Upper lobe of right lung (tissue), 1 donor: ENCODE data around the gene WWOX. TPM values are rescaled to one million over a fixed set of nuclear protein-coding genes. Genes with fewer than 3 reads are reported as not detected.

Experiments used
- ATAC-seq: fragments of 200-7000 bp; cut with Tn5 transposase; one replicate; pipeline ENCODE4 v1.9.1; 2020; ENCODE audit warnings: mild to moderate bottlenecking, moderate library complexity
- DNase-seq: peaks from one replicate; pipeline ENCODE4 v3.0.0-alpha.2; 2020
- H3K27ac ChIP-seq: fragments of 200-600 bp; one replicate; pipeline ENCODE4 v1.8.0; 2022
- H3K27me3 ChIP-seq: fragments of 200-600 bp; one replicate; pipeline ENCODE4 v1.8.0; 2022; ENCODE audit warnings: mild to moderate bottlenecking
- H3K36me3 ChIP-seq: fragments of 200-600 bp; one replicate; pipeline ENCODE4 v1.8.0; 2022
- H3K4me1 ChIP-seq: fragments of 200-600 bp; one replicate; pipeline ENCODE4 v1.8.0; 2022
- H3K4me3 ChIP-seq: fragments of 200-600 bp; one replicate; pipeline ENCODE4 v1.8.0; 2022; ENCODE audit warnings: mild to moderate bottlenecking
- H3K9me3 ChIP-seq: fragments of 200-600 bp; one replicate; pipeline ENCODE4 v1.8.0; 2022
- CTCF ChIP-seq: fragments of 200-600 bp; IDR thresholded peaks from one replicate; pipeline ENCODE4 v1.8.0; 2022; ENCODE audit warnings: antibody characterized with exemption
- intact Hi-C: fragments of 100-400 bp; cut with DNase I; formaldehyde crosslinking; loops from one replicate; pipeline ENCODE4 v1.11.0; 2022
- total RNA-seq: library from RNA; stranded (reverse); fragmentation: NEBNext Ultra II Directional; extraction: Animal tissue kit (Norgen Biotek cat#: 25700); gene quantifications from one replicate; pipeline ENCODE4 v1.2.1, GENCODE V29; 2021
- donor health status: DM: no; HTN: yes; CAD: no; lungs with severe emphysema.

Gene WWOX
- total RNA-seq, 1 donor from 2014 or later: 17.0 TPM

- TF ChIP-seq CTCF: no peak
- Histone ChIP-seq H3K27me3 (no peaks in the 10 kb centered on the region), H3K9me3 (no peaks in the 10 kb centered on the region), H3K4me3 (no peak overlapping the region), H3K27ac (no peak overlapping the region), H3K36me3 (no peaks in the 10 kb centered on the region), H3K4me1 (no peaks in the 10 kb centered on the region)
- intact Hi-C loops: no loop called here
- ATAC-seq (peak; percentile 10), DNase-seq (no peak)
Observed at GRCh38 chr16:78177218-78177617, 77.8 kb downstream of the WWOX start.

DNA sequence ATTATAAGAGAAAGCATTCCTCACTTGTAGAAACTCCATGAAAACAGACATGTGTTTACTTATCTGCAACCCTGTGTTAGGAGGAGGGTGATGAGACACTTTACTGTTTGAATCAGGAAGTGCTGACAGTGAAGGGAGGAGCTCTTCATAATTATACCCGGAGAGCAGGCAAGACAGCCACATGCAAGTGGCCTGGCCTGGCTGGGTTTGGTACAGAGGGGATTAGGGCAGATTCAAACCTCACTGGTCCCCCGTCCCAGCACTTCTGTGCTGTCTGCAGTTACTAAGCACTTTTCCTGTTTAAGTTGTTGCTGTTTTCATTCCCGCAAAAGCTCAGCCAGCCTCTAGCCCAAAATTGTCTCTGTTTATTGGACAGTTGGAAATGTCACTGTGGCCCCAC lies 78.5 kb downstream of the WWOX start:
- DNase-seq (no peak), ATAC-seq (peak; percentile 30)
- Histone ChIP-seq H3K36me3 (no peaks in the 10 kb centered on the region), H3K27me3 (no peaks in the 10 kb centered on the region), H3K4me3 (no peak overlapping the region), H3K4me1 (no peaks in the 10 kb centered on the region), H3K9me3 (no peaks in the 10 kb centered on the region), H3K27ac (peak overlapping the region; percentile 36)
- no peak for TF ChIP-seq CTCF
- intact Hi-C loops: no loop called here

- ATAC-seq (no peak), DNase-seq (no peak)
- no peak for TF ChIP-seq CTCF
- no peaks in the 10 kb centered on the region for H3K9me3 ChIP-seq
- H3K4me1 ChIP-seq: no peaks in the 10 kb centered on the region
- intact Hi-C loops: no loop called here
- H3K27me3 ChIP-seq: no peaks in the 10 kb centered on the region
- H3K27ac ChIP-seq: no peak overlapping the region
- no peaks in the 10 kb centered on the region for H3K36me3 ChIP-seq
- no peak overlapping the region for H3K4me3 ChIP-seq
Observed at GRCh38 chr16:78179666-78180065, 80.2 kb downstream of the WWOX start.

DNA sequence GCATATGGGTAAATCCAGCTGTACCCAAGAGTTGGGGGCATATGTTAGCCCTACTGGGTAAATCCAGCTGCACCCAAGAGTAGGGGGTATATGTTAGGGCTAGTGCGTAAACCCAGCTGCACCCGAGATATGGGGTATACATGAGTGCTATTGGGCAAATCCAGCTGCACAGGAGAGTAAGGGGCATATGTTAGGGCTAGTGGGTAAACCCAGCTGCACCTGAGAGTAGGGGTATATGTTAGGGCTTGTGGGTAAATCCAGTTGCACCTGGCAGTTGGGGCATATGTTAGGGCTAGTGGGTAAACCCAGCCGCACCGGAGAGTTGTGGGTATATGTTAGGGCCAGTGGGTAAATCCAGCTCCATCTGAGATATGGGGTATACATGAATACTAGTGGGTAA lies 80.9 kb downstream of the WWOX start:
- no peak for TF ChIP-seq CTCF
- Histone ChIP-seq H3K27ac (no peak overlapping the region), H3K27me3 (no peaks in the 10 kb centered on the region), H3K36me3 (no peaks in the 10 kb centered on the region), H3K9me3 (no peaks in the 10 kb centered on the region), H3K4me1 (no peaks in the 10 kb centered on the region), H3K4me3 (no peak overlapping the region)
- intact Hi-C loops: no loop called here
- ATAC-seq (no peak), DNase-seq (no peak)

DNA sequence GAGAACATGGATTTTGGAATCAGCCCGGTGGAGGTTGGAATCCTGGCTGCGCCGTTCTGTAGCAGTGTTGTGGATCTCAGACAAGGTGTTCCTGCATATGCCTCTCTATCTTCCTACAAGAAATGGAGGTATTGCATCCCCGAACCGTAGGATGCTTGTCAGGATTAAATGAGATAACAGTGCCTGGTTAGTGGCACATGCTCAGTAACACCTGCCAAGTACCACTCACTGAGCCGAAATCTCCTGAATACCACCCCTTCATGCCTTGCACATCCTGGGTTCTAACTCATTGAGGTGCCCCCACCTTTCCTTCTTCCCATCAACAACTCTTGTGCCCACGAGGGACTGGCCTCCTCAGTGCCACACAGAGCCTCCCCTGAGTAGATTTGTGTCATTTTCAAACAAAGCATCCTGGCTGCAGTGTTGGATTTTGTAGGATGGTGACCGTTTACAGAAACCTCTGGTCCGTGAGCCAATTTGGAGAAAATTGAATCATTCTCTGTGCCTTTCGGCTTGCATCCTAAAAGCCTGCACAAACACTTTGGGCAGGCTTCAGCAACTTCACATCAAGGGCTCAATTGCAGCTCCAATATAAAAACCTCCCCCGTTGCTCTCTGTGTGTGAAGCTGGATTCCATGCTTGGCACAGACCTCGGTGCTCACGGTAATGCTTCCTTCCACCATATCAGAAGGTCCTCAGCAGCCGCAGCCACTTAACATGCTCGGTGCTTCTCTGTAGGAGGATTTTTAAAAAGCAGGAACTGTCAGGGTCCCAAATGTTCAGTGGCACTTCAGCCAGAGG lies 84.2 kb downstream of the WWOX start:
- Histone ChIP-seq H3K36me3 (no peaks in the 10 kb centered on the region), H3K27me3 (no peaks in the 10 kb centered on the region), H3K4me3 (peak overlapping the region; percentile 14), H3K9me3 (no peaks in the 10 kb centered on the region), H3K27ac (no peak overlapping the region), H3K4me1 (no peaks in the 10 kb centered on the region)
- intact Hi-C loops: no loop called here
- DNase-seq: no peak
- ATAC-seq: peak; percentile 43
- no peak for TF ChIP-seq CTCF
